Measurements from ENCODE around the gene KRTAP10-1.
"Not testable (repeated sequence)": the region's sequence is repeated elsewhere in the genome, so short reads cannot be mapped to it uniquely, and the experiment has no call there.

KRTAP10-1 gene

GRCh38 chr21:44514746-44515358 lies 25.1 kb downstream of the KRTAP10-1 start:
- no peak for DNase-seq

GRCh38 chr21:44514218-44514520 lies 25.8 kb downstream of the KRTAP10-1 start:
- no peak for DNase-seq

GRCh38 chr21:44513389-44514217 lies 26.4 kb downstream of the KRTAP10-1 start:
- DNase-seq, result no peak

GRCh38 chr21:44512496-44513388 lies 27.3 kb downstream of the KRTAP10-1 start:
- DNase-seq, result no peak

- no peak for DNase-seq
Observed at GRCh38 chr21:44511938-44512275, 28.1 kb downstream of the KRTAP10-1 start.

GRCh38 chr21:44511219-44511937 lies 28.6 kb downstream of the KRTAP10-1 start:
- no peak for DNase-seq

- peak; percentile 70 for DNase-seq
Observed at GRCh38 chr21:44510508-44511218, 29.3 kb downstream of the KRTAP10-1 start.

- no peak for DNase-seq
Observed at GRCh38 chr21:44510109-44510507, 29.9 kb downstream of the KRTAP10-1 start.

GRCh38 chr21:44509539-44509938 lies 30.5 kb downstream of the KRTAP10-1 start:
- DNase-seq, result peak; percentile 18

- DNase-seq, result no peak
Observed at GRCh38 chr21:44508711-44509445, 31.1 kb downstream of the KRTAP10-1 start.

- no peak for DNase-seq
Observed at GRCh38 chr21:44508426-44508710, 31.6 kb downstream of the KRTAP10-1 start.

- DNase-seq, result no peak
Observed at GRCh38 chr21:44507673-44508425, 32.1 kb downstream of the KRTAP10-1 start.

GRCh38 chr21:44506279-44507255 lies 33.4 kb downstream of the KRTAP10-1 start:
- DNase-seq, result no peak

GRCh38 chr21:44505673-44506278 lies 34.2 kb downstream of the KRTAP10-1 start:
- DNase-seq, result no peak

GRCh38 chr21:44503901-44504399 lies 36.0 kb downstream of the KRTAP10-1 start:
- DNase-seq, result no peak

GRCh38 chr21:44503006-44503889 lies 36.7 kb downstream of the KRTAP10-1 start:
- not testable (repeated sequence) for DNase-seq

GRCh38 chr21:44502171-44502958 lies 37.6 kb downstream of the KRTAP10-1 start:
- DNase-seq, result no peak
